Vagina (tissue), 2 donors: Measurements from ENCODE around the gene HMCN2.

Experiments
- CTCF ChIP-seq, 3 experiments: fragments of 450-650 bp in 2 of 3; fragments of 200-600 bp in 1 of 3; sonication (generic) in 1 of 3; IDR thresholded peaks; one replicate each; pipeline ENCODE4 v1.5.1; 2017 to 2019; ENCODE audit warnings: antibody characterized with exemption in 3 of 3, mild to moderate bottlenecking in 2 of 3, moderate library complexity in 2 of 3
- POLR2A ChIP-seq, 2 donors: fragments of 450-650 bp; IDR thresholded peaks; one replicate each; pipeline ENCODE4 v1.6.1; 2017; ENCODE audit warnings: antibody characterized with exemption in 2 of 2, mild to moderate bottlenecking in 2 of 2, moderate library complexity in 2 of 2
- POLR2AphosphoS5 ChIP-seq, 2 donors: sonication (generic); formaldehyde crosslinking; IDR thresholded peaks; one replicate each; pipeline ENCODE4 v1.9.0; 2017; ENCODE audit warnings: antibody characterized with exemption in 2 of 2, mild to moderate bottlenecking in 2 of 2, low read depth in 1 of 2; ENCODE audit not compliant: insufficient read depth in 1 of 2

GRCh38 chr9:130383979-130384676 is 118.6 kb downstream of the HMCN2 start:
- TF ChIP-seq CTCF (IDR thresholded peaks at IDR 0.05) (no peak), POLR2AphosphoS5 (IDR thresholded peaks at IDR 0.05; ENCODE audit: insufficient read depth in 1 of 2, low read depth in 1 of 2) (no peak), POLR2A (IDR thresholded peaks at IDR 0.05) (no peak)
